Measurements from ENCODE around the gene SDCCAG8.

Gene SDCCAG8

DNA sequence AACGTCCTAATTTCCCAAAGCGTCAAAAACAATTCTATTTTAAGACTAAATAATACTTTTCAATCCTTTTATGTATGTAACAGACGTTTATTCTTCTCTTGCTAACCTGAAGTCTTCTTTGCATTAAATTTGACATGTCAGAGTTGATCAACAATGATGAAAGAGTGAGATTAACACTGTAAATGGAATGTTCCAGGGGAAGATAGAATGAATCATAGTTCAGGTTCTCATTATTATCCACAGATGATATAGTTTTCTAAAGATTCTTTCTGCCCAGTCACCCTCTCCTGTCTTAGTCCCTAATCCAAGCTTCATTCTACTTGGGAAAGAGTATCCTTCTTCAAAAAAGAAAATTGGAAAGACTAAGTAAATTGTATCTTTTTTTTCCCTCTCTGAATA, 38.9 kb downstream of the SDCCAG8 start:
- no peak overlapping the region for H3K4me3 ChIP-seq (ENCODE audit: control insufficient read depth, low read depth, low read length)
- peak; percentile 35 for DNase-seq (ENCODE audit: low read depth)
- TF ChIP-seq, protein P1, sequence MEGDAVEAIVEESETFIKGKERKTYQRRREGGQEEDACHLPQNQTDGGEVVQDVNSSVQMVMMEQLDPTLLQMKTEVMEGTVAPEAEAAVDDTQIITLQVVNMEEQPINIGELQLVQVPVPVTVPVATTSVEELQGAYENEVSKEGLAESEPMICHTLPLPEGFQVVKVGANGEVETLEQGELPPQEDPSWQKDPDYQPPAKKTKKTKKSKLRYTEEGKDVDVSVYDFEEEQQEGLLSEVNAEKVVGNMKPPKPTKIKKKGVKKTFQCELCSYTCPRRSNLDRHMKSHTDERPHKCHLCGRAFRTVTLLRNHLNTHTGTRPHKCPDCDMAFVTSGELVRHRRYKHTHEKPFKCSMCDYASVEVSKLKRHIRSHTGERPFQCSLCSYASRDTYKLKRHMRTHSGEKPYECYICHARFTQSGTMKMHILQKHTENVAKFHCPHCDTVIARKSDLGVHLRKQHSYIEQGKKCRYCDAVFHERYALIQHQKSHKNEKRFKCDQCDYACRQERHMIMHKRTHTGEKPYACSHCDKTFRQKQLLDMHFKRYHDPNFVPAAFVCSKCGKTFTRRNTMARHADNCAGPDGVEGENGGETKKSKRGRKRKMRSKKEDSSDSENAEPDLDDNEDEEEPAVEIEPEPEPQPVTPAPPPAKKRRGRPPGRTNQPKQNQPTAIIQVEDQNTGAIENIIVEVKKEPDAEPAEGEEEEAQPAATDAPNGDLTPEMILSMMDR (IDR thresholded peaks at IDR 0.05; ENCODE audit: control insufficient read depth, insufficient read depth, low read depth, low read length, missing control alignments): no peak

DNA sequence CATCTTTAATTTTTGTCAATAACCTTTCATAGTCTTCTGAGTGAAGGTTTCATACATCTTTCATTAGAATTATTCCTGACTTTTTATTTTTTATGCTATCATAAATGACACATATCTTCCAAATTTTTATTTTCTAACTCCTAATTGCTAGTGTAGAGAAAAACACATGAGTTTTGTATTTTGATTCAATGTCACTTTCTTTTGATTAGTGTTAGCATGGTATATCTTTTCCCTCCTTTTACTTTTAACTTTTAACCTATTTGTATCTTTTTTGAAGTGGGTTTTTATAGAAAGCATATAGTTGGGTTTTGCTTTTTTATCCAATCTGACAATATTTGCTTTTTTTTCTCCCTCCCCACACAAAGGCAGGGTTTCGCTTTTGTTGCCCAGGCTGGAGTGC, 43.2 kb downstream of the SDCCAG8 start:
- DNase-seq (ENCODE audit: low read depth): no peak
- TF ChIP-seq, protein P1 (IDR thresholded peaks at IDR 0.05; ENCODE audit: control insufficient read depth, insufficient read depth, low read depth, low read length, missing control alignments): no peak
- no peak overlapping the region for H3K4me3 ChIP-seq (ENCODE audit: control insufficient read depth, low read depth, low read length)

GRCh38 chr1:243301059-243301458, 45.2 kb downstream of the SDCCAG8 start:
- no peak overlapping the region for H3K4me3 ChIP-seq (ENCODE audit: control insufficient read depth, low read depth, low read length)
- TF ChIP-seq, protein P1 (IDR thresholded peaks at IDR 0.05; ENCODE audit: control insufficient read depth, insufficient read depth, low read depth, low read length, missing control alignments): no peak
- DNase-seq (ENCODE audit: low read depth): no peak

DNA sequence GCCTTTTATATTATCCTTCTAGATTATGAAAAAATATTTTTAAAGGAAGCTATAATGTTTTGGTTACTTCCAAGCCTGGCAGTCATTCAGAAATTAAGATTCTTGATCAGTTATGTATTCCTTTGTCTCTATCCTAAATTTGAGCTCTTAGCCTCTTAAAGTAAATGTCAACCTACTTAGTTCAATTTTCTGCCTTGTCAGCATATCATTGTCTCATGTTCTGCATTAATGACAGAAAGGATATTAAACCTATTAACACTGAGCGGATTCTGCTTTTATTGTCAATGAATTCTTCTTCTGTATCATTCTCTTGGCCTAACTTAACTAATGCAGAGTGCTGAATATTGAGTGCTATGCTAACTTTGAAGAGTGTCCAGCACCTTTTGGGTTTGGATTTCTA, 56.0 kb downstream of the SDCCAG8 start:
- TF ChIP-seq, protein P1 (IDR thresholded peaks at IDR 0.05; ENCODE audit: control insufficient read depth, insufficient read depth, low read depth, low read length, missing control alignments): no peak
- no peak for DNase-seq (ENCODE audit: low read depth)

GRCh38 chr1:243312952-243313634, 57.3 kb downstream of the SDCCAG8 start:
- no peak overlapping the region for H3K4me3 ChIP-seq (ENCODE audit: control insufficient read depth, low read depth, low read length)
- no peak for DNase-seq (ENCODE audit: low read depth)

More for the DNA sequence above, 56.0 kb downstream of the SDCCAG8 start:
- H3K4me3 ChIP-seq (ENCODE audit: control insufficient read depth, low read depth, low read length): no peak overlapping the region

DNA sequence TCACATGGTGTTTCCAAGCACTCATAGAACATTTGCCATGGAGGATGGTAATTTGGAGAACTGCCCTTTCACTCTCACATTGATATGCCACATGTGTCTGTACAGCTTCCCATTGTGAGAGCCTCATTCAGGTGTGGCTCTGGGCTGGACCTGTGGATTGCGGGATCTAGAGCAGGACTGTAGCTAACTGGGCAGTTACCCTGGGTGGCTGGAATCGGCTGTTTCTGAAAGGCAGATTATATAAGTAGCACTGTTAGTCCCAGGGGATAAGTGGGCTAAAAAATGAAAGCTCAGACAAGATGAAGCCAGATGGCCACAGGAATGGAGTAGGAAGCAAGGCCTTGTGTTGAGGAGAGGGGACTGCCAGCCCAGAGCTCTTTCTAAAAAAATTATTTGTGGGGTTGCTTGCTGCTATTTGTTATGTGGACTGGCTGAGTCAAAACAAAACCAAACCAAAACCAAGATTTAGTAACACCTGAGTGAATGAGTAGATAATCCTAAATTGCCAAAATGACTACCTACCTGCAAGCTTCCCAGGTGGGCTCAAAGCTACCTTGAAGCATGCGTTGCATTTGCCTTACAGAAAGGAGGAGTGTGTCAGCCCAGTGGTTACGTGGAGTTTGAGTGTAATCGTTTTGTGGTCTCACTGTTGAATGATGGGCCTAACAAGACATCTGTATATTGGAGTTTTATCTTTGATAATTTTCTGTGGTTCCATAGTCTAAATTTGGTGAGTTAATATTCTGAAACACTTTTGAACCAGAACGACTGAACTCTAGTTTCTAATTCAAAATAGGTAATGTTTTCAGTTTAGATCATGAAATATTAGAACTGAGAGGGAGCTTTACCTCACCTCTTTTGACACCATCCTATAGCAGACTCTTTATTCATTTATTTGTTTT, 58.0 kb downstream of the SDCCAG8 start:
- no peak overlapping the region for H3K4me3 ChIP-seq (ENCODE audit: control insufficient read depth, low read depth, low read length)
- TF ChIP-seq, protein P1 (IDR thresholded peaks at IDR 0.05; ENCODE audit: control insufficient read depth, insufficient read depth, low read depth, low read length, missing control alignments): no peak
- no peak for DNase-seq (ENCODE audit: low read depth)

More at GRCh38 chr1:243312952-243313634, 57.3 kb downstream of the SDCCAG8 start:
- TF ChIP-seq, protein P1 (IDR thresholded peaks at IDR 0.05; ENCODE audit: control insufficient read depth, insufficient read depth, low read depth, low read length, missing control alignments): no peak
